Mucosa of stomach (tissue), 1 donor: ENCODE data around the gene SLC26A1.

Source experiments
- H3K27me3 ChIP-seq: one replicate; pipeline ENCODE4 v1.7.0; 2013; ENCODE audit warnings: mild to moderate bottlenecking, low read length; ENCODE audit not compliant: control insufficient read depth, insufficient read depth
- H3K36me3 ChIP-seq: one replicate; pipeline ENCODE4 v1.7.0; 2013; ENCODE audit warnings: low read length; ENCODE audit not compliant: control insufficient read depth, insufficient read depth
- H3K4me1 ChIP-seq: one replicate; pipeline ENCODE4 v1.7.0; 2013; ENCODE audit warnings: mild to moderate bottlenecking, low read length; ENCODE audit not compliant: control insufficient read depth, insufficient read depth
- H3K4me3 ChIP-seq: one replicate; pipeline ENCODE4 v1.7.0; 2013; ENCODE audit warnings: low read length
- H3K9ac ChIP-seq: one replicate; pipeline ENCODE4 v1.7.0; 2013; ENCODE audit warnings: mild to moderate bottlenecking, low read length, moderate library complexity
- H3K9me3 ChIP-seq: one replicate; pipeline ENCODE4 v1.7.0; 2013; ENCODE audit warnings: mild to moderate bottlenecking, low read length, moderate library complexity; ENCODE audit not compliant: control insufficient read depth
- donor health status: Pancreatic carcinoma.

The SLC26A1 gene

GRCh38 chr4:960140-960635 lies 33.0 kb downstream of the SLC26A1 start:
- Histone ChIP-seq H3K4me1 (peaks cover 12% of the 10 kb centered on the region), H3K4me3 (no peak overlapping the region), H3K36me3 (peaks cover 12% of the 10 kb centered on the region), H3K9me3 (no peaks in the 10 kb centered on the region), H3K27me3 (no peaks in the 10 kb centered on the region), H3K9ac (no peak overlapping the region)

GRCh38 chr4:959338-960139 lies 33.7 kb downstream of the SLC26A1 start:
- Histone ChIP-seq H3K9me3 (no peaks in the 10 kb centered on the region), H3K27me3 (no peaks in the 10 kb centered on the region), H3K9ac (no peak overlapping the region), H3K36me3 (peaks cover 12% of the 10 kb centered on the region), H3K4me1 (peaks cover 12% of the 10 kb centered on the region), H3K4me3 (no peak overlapping the region)

DNA sequence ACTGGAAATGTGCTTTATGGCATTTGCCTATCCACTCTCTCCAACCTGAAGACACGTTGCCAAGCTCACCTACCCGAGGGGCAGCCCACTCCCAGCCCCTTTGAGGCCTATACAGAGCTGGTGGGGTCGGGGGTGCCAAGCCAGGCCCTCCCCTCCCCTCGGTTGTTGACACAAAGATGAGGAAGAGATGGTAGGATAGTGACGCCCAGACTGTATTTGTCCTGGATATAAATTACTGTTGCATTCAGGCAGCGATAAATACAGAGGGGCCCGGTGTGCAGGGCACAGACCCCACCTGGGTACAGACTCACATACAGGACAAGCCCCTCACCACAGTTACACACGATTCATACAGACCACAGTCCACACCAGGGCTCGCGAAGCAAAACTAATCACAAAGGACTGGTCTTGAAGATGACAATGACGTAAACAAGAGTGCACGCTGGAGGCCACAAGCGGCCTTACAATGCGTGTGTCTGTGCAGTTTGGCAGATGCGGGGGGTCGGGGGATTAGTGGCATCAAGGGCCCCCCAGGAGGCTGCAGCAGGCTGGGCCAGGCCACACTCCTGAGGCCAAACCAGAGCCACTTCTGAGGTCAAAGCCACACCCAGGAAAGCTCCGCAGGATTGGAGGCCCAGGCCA lies 34.4 kb downstream of the SLC26A1 start:
- no peak overlapping the region for H3K9ac ChIP-seq
- H3K9me3 ChIP-seq = no peaks in the 10 kb centered on the region
- peaks cover 12% of the 10 kb centered on the region for H3K36me3 ChIP-seq

GRCh38 chr4:958314-958665 lies 34.9 kb downstream of the SLC26A1 start:
- no peak overlapping the region for H3K4me3 ChIP-seq
- H3K36me3 ChIP-seq = peaks cover 12% of the 10 kb centered on the region
- H3K4me1 ChIP-seq = peaks cover 7% of the 10 kb centered on the region
- H3K9ac ChIP-seq = no peak overlapping the region
- no peaks in the 10 kb centered on the region for H3K27me3 ChIP-seq
- H3K9me3 ChIP-seq = no peaks in the 10 kb centered on the region

More for the DNA sequence above, 34.4 kb downstream of the SLC26A1 start:
- Histone ChIP-seq H3K4me1 (peaks cover 12% of the 10 kb centered on the region), H3K27me3 (no peaks in the 10 kb centered on the region), H3K4me3 (no peak overlapping the region)

DNA sequence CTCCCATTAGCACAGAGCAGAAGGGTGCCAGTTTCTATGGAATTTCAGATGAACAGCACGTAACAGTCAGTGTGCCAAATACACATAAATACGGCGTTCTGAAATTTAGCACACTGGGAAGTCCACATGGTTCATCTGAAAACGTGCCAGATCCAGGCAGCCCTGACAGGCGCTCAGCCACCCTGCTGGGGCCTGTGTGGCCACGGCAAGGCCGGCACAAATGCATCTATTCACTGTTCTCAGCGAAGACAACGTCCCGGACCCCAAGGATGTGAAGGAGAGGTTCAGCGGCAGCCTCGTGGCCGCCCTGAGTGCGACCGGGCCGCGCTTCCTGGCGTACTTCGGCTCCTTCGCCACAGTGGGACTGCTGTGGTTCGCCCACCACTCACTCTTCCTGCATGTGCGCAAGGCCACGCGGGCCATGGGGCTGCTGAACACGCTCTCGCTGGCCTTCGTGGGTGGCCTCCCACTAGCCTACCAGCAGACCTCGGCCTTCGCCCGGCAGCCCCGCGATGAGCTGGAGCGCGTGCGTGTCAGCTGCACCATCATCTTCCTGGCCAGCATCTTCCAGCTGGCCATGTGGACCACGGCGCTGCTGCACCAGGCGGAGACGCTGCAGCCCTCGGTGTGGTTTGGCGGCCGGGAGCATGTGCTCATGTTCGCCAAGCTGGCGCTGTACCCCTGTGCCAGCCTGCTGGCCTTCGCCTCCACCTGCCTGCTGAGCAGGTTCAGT lies 35.5 kb downstream of the SLC26A1 start:
- H3K4me3 ChIP-seq = no peak overlapping the region
- H3K9ac ChIP-seq = no peak overlapping the region
- H3K36me3 ChIP-seq = peaks cover 12% of the 10 kb centered on the region

DNA sequence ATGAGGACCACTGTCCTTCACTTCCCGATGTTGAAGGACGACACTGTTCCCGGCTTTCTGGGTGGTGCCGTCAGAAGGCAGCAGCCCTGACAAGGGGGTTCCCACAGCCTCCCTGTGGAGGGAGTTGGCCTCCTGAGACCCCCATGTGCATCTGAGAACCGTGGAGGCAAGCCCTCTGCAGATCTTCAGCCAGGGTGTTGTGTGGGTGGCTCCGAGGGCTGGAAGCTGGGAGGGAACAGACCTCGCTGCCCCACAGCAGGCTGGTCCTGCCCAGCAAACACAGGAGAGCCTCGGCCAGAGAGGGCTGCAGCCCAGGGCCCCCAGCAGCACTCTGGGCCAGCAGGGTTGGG lies 36.0 kb downstream of the SLC26A1 start:
- Histone ChIP-seq H3K4me1 (peaks cover 4% of the 10 kb centered on the region), H3K4me3 (no peak overlapping the region), H3K27me3 (no peaks in the 10 kb centered on the region), H3K36me3 (peaks cover 12% of the 10 kb centered on the region), H3K9ac (no peak overlapping the region), H3K9me3 (no peaks in the 10 kb centered on the region)

More for the DNA sequence above, 35.5 kb downstream of the SLC26A1 start:
- Histone ChIP-seq H3K27me3 (no peaks in the 10 kb centered on the region), H3K9me3 (no peaks in the 10 kb centered on the region), H3K4me1 (peaks cover 4% of the 10 kb centered on the region)

GRCh38 chr4:956531-957230 lies 36.5 kb downstream of the SLC26A1 start:
- no peaks in the 10 kb centered on the region for H3K9me3 ChIP-seq
- no peak overlapping the region for H3K4me3 ChIP-seq
- no peak overlapping the region for H3K9ac ChIP-seq
- no peaks in the 10 kb centered on the region for H3K27me3 ChIP-seq
- H3K36me3 ChIP-seq = peaks cover 12% of the 10 kb centered on the region
- H3K4me1 ChIP-seq = peaks cover 2% of the 10 kb centered on the region

DNA sequence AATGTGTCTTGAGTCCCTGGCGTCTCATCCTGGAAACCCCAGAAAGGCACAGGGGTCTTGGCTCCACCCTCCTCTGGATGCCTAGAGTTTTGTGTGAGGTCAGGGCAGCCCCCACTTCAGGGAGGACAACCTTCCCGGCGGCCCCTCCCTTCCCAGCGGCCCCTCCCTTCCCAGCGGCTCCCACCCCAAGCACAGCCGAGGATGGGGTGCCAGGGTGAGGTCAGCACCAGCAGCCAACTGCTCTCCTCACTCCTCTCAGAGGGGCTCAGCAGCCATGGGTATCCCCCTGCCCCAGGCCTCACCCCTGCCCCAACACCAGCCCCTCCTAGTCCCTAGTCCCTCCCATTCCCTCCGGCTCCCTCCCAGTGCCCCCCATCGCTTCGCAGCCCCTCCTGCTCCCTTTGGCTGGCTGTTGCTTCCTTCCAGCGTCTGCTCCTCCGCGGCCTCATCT lies 37.2 kb downstream of the SLC26A1 start:
- H3K36me3 ChIP-seq = peaks cover 12% of the 10 kb centered on the region

GRCh38 chr4:955161-955921 lies 37.9 kb downstream of the SLC26A1 start:
- no peaks in the 10 kb centered on the region for H3K9me3 ChIP-seq
- H3K4me3 ChIP-seq = no peak overlapping the region
- no peaks in the 10 kb centered on the region for H3K27me3 ChIP-seq
- H3K36me3 ChIP-seq = peaks cover 10% of the 10 kb centered on the region
- H3K4me1 ChIP-seq = no peaks in the 10 kb centered on the region
- H3K9ac ChIP-seq = no peak overlapping the region

More for the DNA sequence above, 37.2 kb downstream of the SLC26A1 start:
- Histone ChIP-seq H3K4me3 (no peak overlapping the region), H3K9me3 (no peaks in the 10 kb centered on the region), H3K9ac (no peak overlapping the region), H3K27me3 (no peaks in the 10 kb centered on the region), H3K4me1 (no peaks in the 10 kb centered on the region)

DNA sequence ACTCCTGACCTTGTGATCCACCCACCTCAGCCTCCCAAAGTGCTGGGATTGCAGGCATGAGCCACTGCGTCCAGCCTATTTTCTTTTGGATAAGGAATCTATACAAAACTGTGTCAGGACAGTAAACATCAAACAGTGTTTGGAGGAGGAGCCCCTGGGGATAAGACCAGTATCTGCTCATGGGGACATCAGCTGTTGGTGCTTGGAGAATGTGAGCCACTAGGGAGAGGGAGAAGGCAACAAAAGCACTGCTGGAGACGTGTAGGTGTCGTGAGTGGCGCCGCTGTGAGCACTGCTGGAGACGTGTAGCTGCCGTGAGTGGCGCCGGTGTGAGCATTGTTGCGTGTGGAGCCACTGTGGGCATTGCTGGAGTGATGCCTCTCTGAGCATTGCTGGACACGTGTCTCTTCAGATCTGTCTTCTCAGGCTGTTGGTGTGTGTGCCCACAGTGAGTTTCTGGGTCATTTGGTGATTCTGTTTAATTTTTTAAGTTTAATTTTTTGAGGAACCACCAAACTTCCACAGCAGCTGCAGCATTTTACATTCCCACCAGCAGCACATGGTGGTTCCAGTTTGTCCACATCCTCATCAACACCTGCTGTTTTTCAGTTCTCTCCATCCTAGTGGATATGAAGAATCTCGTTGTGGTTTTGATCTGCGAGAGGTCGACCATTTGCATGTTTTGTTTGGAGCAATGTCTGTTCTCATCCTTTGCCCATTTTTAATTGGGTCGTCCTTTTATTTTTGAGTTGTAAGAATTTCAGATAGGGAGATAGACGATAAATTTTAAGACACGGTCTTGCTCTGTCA lies 38.8 kb downstream of the SLC26A1 start:
- Histone ChIP-seq H3K9ac (no peak overlapping the region), H3K4me1 (no peaks in the 10 kb centered on the region), H3K27me3 (no peaks in the 10 kb centered on the region), H3K9me3 (no peaks in the 10 kb centered on the region), H3K36me3 (peaks cover under 1% of the 10 kb centered on the region), H3K4me3 (no peak overlapping the region)

DNA sequence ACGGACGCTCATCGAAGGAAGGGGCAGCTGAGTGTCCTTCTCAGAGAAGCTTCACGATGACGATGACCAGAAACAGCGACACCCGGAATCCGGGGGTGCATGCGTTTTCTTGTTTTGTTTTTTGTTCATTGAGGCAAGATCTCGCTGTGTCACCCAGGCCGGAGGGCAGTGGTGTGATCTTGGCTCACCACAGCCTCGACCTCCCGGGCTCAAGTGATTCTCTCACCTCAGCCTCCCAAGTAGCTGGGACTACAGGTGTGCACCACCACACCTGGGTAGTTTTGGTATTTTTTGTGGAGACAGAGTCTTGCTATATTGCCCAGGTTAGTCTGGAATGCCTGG lies 39.7 kb downstream of the SLC26A1 start:
- Histone ChIP-seq H3K36me3 (no peaks in the 10 kb centered on the region), H3K4me1 (no peaks in the 10 kb centered on the region), H3K9me3 (no peaks in the 10 kb centered on the region), H3K4me3 (no peak overlapping the region), H3K27me3 (no peaks in the 10 kb centered on the region), H3K9ac (no peak overlapping the region)
